Panc1 (cell line): ENCODE measurements around the gene SPATA13.

Source experiments
- SIN3A ChIP-seq: IDR thresholded peaks from 2 replicates; pipeline ENCODE4 v1.6.1; 2012; ENCODE audit warnings: low read depth, mild to moderate bottlenecking, low read length, moderate library complexity, borderline replicate concordance; ENCODE audit not compliant: insufficient read depth
- TCF7L2 ChIP-seq: IDR thresholded peaks from 2 replicates; pipeline ENCODE4 v1.6.1; 2011; ENCODE audit warnings: mild to moderate bottlenecking, low read depth, low read length, inconsistent platforms
- TF ChIP-seq, protein P1 (sequence below): fragments of 450-650 bp; IDR thresholded peaks from 2 replicates; pipeline ENCODE4 v1.5.1; 2017; ENCODE audit warnings: mild to moderate bottlenecking
- TF ChIP-seq, protein P2 (sequence below), 2 experiments: IDR thresholded peaks; 2 replicates each; pipeline ENCODE4 v1.6.1; 2011 to 2012; ENCODE audit warnings: low read depth in 2 of 2, control low read depth in 1 of 2, low read length in 1 of 2, mild to moderate bottlenecking in 1 of 2, moderate library complexity in 1 of 2; ENCODE audit not compliant: insufficient read depth in 1 of 2

DNA sequence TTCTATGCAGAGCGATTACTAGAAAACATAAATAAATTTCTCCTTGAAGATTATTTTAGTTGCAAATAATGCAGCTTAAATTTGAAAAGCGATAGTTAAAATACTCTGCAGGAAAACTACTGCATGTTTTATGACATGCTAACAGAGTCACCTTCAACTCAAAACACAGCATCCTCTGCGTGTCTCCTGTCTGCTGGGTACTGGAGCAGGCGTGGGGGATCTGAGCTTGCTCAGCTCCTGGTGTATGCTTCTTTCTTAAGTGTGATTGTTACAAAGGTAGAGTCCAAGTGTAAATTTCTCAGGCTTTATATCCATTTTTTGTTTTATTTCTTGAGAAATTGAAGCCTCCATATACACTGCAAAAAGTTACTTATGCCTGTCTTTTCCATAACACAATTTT lies 15.3 kb downstream of the SPATA13 start:
- TF ChIP-seq, protein P1, sequence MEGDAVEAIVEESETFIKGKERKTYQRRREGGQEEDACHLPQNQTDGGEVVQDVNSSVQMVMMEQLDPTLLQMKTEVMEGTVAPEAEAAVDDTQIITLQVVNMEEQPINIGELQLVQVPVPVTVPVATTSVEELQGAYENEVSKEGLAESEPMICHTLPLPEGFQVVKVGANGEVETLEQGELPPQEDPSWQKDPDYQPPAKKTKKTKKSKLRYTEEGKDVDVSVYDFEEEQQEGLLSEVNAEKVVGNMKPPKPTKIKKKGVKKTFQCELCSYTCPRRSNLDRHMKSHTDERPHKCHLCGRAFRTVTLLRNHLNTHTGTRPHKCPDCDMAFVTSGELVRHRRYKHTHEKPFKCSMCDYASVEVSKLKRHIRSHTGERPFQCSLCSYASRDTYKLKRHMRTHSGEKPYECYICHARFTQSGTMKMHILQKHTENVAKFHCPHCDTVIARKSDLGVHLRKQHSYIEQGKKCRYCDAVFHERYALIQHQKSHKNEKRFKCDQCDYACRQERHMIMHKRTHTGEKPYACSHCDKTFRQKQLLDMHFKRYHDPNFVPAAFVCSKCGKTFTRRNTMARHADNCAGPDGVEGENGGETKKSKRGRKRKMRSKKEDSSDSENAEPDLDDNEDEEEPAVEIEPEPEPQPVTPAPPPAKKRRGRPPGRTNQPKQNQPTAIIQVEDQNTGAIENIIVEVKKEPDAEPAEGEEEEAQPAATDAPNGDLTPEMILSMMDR = no peak
- TF ChIP-seq TCF7L2 (no peak), SIN3A (no peak)
- TF ChIP-seq, protein P2, sequence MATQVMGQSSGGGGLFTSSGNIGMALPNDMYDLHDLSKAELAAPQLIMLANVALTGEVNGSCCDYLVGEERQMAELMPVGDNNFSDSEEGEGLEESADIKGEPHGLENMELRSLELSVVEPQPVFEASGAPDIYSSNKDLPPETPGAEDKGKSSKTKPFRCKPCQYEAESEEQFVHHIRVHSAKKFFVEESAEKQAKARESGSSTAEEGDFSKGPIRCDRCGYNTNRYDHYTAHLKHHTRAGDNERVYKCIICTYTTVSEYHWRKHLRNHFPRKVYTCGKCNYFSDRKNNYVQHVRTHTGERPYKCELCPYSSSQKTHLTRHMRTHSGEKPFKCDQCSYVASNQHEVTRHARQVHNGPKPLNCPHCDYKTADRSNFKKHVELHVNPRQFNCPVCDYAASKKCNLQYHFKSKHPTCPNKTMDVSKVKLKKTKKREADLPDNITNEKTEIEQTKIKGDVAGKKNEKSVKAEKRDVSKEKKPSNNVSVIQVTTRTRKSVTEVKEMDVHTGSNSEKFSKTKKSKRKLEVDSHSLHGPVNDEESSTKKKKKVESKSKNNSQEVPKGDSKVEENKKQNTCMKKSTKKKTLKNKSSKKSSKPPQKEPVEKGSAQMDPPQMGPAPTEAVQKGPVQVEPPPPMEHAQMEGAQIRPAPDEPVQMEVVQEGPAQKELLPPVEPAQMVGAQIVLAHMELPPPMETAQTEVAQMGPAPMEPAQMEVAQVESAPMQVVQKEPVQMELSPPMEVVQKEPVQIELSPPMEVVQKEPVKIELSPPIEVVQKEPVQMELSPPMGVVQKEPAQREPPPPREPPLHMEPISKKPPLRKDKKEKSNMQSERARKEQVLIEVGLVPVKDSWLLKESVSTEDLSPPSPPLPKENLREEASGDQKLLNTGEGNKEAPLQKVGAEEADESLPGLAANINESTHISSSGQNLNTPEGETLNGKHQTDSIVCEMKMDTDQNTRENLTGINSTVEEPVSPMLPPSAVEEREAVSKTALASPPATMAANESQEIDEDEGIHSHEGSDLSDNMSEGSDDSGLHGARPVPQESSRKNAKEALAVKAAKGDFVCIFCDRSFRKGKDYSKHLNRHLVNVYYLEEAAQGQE (IDR thresholded peaks at IDR 0.05; ENCODE audit: insufficient read depth in 1 of 2, low read depth in 2 of 2, low read length in 1 of 2) = no peak
